ENCODE data around the gene THEM4. TPM values are rescaled to one million over a fixed set of nuclear protein-coding genes. Genes with fewer than 3 reads are reported as not detected.

THEM4 gene
- 48.8 and 49.3 TPM in 2 replicates for total RNA-seq

GRCh38 chr1:151909167-151910149 is at the start of gene THEM4:
Gene THEM4, minus strand, starts transcription at chr1:151909511. Its CDS starts 53 bp downstream, at chr1:151909458.
- intact Hi-C loops (cut with micrococcal nuclease), result loop anchor here (1.0 to 5.0 kb wide), 3 partner anchors 15 to 83 kb away; partner anchors contain the start of gene S100A10

DNA sequence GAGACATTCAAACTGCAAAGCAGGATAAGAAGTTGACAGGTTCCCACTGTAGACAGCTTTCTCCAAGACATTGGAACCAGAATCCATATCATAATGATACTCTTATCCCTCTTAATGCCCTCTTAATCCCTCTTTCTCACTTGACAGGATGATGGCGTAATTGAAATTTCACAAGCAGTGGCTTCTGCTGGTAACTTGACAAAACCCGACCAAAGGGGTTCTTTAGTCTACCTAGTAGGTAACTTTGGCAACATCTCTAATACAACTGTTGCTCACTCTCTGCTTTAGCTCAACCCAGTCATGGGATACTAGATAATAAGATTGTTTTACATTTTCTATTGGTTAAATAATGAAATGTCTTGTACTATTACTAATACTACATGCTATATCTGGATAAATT is 49.6 kb upstream of the THEM4 start:
- intact Hi-C loops (cut with micrococcal nuclease), result no loop called here

GRCh38 chr1:151956957-151957497 is 47.7 kb upstream of the THEM4 start:
- intact Hi-C loops (cut with micrococcal nuclease), result no loop called here

DNA sequence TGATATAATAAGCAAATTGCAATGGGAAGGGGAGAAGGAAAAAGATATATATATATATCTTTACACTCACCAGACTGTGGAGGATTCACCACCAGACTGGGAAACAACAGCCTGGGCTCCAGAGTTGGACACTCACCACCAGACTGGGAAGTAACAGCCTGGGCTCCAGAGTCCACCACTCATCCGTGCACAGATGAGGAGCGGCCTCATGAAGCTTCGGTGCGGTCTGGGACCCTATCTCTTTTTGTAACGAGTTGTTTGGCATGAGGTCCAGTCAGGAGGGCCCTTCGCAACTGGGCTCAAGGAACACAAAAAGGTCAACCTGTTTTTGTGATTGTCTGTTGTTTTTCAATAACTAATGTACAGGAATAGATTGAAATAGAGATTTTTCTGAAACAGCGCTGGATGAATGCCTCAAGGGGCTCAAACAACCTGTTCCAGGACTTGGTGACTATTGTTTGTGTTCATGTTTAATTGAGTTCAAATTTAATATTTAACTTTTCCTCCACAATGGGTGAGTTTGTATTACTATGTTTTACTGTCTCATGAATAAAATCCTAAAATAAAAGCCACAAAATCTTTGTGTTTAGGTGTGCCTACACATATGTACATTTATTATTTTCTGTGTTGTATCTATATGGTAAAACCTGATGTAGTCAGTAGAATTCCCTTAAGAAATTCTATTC is 44.2 kb upstream of the THEM4 start:
- intact Hi-C loops (cut with micrococcal nuclease), result no loop called here

DNA sequence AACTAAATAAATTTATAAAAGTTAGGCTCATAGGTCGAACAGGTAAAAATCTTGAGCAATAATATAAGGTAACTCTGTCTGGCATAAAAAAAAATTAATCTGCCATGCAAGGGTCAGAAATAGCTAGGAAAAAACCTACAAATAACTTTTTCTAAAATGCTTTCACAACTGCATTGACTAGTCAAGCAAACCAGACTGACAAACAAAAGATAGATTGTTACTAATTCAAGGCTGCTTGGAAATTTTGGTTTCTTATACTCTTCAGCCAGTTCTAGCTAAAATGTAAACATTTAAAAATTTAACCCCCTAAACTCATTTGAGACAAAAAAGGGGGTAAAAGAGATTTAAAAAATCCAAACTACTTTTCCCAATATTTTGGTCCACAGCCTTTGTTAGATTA is 43.5 kb upstream of the THEM4 start:
- intact Hi-C loops (cut with micrococcal nuclease), result no loop called here

GRCh38 chr1:151949371-151950193 is 40.3 kb upstream of the THEM4 start:
- intact Hi-C loops (cut with micrococcal nuclease), result no loop called here

DNA sequence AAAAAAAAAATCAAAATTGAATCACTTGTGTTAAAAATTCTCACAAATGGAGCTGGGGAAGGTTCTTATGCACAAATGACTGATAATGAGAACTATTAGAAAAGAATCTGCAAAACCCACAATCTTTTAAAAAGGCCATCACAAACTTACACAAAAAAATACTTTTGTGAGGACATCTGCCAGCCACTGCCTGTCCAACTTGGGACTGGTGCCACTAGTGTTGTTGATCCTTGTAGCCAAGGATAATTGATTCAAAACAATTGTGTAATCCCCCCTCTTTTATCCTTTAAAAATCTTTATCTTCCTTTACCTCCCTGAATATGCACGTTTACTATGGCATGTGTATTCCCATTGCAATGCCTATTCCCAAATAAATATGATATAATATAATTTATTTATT is 39.2 kb upstream of the THEM4 start:
- intact Hi-C loops (cut with micrococcal nuclease), result no loop called here

DNA sequence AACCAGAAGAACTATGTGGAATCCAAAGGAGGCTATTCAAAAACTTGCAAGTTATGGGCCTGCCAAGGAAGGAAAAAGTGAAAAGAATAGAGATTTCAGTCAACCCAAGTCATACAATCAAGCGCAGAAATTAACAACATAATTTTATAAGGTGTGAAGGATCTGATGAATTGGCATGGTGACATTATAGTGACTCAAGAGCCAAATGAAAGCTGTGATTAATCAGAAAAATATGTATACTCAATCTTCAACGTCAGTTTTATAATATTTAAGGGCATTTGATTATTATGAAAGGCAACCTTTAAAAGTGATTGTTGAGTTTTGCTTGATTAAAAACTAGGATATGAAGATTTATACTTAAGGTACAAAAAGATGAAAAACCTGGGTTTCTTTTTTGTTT is 37.8 kb upstream of the THEM4 start:
- intact Hi-C loops (cut with micrococcal nuclease), result no loop called here

DNA sequence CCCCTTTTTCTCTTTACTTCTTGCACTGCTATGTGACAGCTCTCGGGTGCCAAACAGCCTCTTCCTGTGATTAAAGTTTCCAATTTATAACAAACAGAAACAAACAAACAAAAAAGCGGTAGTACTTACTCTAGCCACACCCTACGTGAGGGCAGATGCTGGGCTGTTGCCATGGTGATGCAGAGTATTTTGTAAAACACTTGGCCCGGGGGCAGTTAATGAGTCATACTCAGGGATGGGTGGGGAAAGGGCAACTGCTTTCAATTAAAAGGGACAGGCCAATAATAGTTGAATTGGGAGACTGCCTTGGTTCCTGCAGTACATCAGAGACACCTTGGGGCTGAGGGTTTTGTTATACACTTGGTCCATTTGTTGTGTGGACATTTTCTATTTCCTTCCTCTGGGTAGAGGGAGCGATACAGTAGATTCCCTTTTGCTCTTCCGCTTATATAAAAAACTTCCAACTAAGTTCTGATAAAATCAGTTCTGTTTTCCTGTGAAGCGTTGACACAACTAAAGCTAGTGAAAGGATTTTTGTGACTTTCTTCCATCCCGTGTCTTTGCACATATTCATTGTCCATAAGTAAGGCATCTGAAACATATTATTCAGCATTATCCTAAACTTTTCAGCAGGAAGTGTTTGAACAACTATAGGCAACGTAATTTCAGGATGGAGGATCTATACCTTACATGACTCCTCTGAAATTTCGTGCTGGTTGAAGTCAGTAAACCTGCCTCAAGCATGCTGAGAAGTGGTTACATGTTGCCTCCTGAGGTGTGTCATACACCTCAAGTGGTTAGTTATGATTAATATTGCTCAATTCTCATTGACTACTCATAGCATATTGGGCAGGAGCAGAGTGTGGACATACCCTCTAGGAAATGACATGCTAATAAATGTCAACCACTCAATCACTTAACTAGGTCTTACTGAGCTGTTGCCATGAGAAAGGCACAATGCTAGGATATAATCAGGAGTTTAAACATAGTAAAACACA is 36.7 kb upstream of the THEM4 start:
- intact Hi-C loops (cut with micrococcal nuclease), result loop anchor here (1.0 to 2.0 kb wide), 2 partner anchors 37 to 47 kb away; partner anchors contain the start of genes S100A10 and THEM4

GRCh38 chr1:151944857-151945575 is 35.7 kb upstream of the THEM4 start:
- intact Hi-C loops (cut with micrococcal nuclease), result loop anchor here (1.0 to 2.0 kb wide), 2 partner anchors 36 to 48 kb away; partner anchors contain the start of genes S100A10 and THEM4

- intact Hi-C loops (cut with micrococcal nuclease), result loop anchor here (2.0 kb wide), 1 partner anchor 49 kb away; the partner anchor contains the start of gene S100A10
These were observed 35.0 kb upstream of the THEM4 start for GRCh38 chr1:151944126-151944856.

DNA sequence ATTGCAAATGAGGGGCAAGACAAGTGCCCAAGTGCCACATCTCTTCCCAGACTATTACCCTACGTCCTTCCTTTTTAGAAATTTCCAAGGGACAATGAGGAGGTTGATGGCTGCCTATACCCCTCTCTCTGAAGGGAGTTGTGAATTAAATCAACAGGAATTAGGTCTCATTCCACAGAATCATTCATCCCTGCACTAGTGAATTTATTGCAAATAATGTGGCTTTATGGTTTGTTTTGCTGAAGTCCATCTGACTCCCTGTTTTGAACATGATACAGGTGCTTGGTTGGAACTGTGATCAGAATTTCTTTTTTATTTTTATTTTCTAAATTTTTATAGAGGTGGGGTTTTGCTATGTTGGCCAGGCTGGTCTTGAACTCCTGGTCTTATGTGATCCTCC is 34.3 kb upstream of the THEM4 start:
- intact Hi-C loops (cut with micrococcal nuclease), result no loop called here

DNA sequence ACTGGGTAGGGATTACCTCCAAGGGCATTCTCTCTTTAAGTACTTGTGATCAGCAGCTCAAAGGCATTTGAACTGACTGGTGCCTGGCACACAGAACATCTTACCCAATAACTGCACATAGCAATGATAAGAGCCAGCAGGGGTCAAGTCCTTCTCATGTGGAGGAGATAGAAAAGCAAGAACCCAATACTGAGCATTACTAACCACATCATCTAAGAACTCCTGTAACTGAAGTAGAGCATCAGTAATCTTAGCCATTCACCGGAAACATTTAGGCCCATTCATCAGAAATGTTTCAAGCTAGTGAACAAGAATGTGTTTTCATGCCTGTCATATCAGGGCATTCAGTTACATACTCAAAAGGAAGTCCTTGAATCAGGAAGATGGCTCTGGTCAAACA is 33.6 kb upstream of the THEM4 start:
- intact Hi-C loops (cut with micrococcal nuclease), result no loop called here

DNA sequence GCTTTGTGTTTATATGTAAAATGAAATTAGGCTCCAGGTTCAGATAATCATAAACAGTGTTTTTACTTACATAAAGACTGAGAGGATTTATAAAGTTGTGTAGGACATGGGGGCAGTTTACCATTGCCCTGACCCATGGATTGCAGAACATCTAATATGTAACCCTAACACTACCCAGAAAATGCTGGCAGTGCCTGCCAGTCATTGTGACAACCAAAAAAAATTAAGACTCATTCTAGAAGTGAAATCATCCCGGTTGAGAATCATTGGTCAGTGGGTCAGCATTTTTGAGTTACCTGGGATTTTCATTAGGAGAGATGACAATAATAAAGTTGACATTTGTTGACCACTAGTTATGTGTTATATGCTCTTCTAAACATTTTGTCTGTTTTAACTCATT is 31.2 kb upstream of the THEM4 start:
- intact Hi-C loops (cut with micrococcal nuclease), result no loop called here

DNA sequence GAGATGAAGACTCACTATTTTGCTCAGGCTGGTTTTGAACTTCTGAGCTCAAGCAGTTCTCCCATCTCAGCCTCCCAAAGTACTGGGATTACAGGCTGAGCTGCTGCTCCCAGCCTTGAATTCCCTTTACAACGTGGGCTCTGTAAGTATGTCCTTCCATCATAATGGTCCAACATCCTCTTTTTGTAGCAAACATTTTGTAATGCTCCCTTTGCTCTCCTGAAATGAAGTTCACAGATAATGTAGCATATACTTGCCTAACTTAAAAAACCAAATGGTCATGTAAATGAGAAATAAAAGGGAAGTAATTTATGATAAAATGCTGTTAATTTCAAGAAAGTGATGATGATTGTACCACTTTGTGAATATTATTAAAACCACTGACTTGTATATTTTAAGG is 30.5 kb upstream of the THEM4 start:
- intact Hi-C loops (cut with micrococcal nuclease), result no loop called here

GRCh38 chr1:151939141-151939540 is 29.8 kb upstream of the THEM4 start:
- intact Hi-C loops (cut with micrococcal nuclease), result no loop called here

DNA sequence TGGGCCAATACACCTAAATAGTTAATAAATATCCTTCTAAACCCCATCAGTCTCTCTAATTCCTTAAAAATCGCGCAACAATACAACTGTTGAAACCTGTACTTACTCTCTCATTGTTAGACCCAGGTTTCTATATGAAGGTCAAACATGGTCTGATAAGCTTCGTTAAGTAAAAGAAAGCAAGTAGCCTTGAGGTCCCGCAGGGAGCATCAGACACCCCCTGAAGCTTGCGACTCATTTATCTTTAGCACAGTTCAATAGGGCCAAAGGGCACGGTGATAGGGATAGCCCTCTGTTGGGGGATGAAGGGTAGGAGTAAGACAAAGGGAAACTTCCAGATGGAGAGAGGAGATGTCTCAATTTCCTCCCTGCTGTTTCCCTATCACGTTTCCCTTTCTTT is 27.3 kb upstream of the THEM4 start:
- intact Hi-C loops (cut with micrococcal nuclease), result no loop called here

- intact Hi-C loops (cut with micrococcal nuclease), result loop anchor here (2.0 kb wide), 1 partner anchor 47 kb away; no protein-coding TSS in a partner anchor
These were observed 26.7 kb upstream of the THEM4 start for GRCh38 chr1:151935894-151936602.

All from T-helper 2 cell treated with Interferon-gamma antibody and Interleukin-4, amounts not matched to agents 100 ng/mL and 5 ng/mL, for 36 hours (primary cell).